ENCODE measurements around the gene GCK. TPM values are rescaled to one million over a fixed set of nuclear protein-coding genes. Genes with fewer than 3 reads are reported as not detected.

GCK gene
- total RNA-seq, 1 donor from 2014 or later: 5.9 TPM

DNA sequence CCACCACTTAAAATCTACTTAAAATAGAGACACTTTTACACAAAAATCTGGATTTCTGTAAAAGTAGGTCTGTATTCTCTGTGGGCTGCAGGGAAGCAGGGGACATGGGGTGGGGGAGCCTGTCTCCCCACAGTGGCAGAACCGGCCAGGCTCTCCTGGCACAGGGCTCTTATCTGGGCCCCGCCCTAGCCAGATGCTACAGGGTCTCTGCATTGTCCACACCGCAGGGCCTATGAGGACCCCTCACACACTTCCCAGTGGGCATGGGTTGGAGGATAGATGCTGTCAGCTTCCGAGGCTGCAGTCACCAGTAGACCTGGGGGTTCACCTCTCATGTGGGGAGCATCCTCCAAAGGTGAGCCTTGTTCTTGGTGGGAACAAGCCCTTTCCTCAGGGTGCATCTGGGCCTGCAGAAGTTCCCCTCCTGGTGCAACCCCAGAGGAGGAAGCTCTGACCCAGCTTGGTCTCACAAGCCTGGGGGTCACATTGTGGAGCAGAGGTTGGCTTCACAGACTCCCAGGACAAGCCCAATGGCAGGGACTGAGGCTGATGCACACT lies 32.7 kb downstream of the GCK start:
- Mint-ChIP-seq H3K27me3 (no peaks in the 10 kb centered on the region), H3K9me3 (ENCODE audit: low read depth) (no peaks in the 10 kb centered on the region), H3K4me3 (ENCODE audit: low read depth) (no peak overlapping the region), H3K36me3 (ENCODE audit: insufficient read depth) (no peaks in the 10 kb centered on the region), H3K27ac (no peak overlapping the region), H3K4me1 (ENCODE audit: low read depth) (peaks cover 1% of the 10 kb centered on the region)
- no peak for DNase-seq (ENCODE audit: low spot score, unreplicated experiment)
- TF ChIP-seq, protein P1, sequence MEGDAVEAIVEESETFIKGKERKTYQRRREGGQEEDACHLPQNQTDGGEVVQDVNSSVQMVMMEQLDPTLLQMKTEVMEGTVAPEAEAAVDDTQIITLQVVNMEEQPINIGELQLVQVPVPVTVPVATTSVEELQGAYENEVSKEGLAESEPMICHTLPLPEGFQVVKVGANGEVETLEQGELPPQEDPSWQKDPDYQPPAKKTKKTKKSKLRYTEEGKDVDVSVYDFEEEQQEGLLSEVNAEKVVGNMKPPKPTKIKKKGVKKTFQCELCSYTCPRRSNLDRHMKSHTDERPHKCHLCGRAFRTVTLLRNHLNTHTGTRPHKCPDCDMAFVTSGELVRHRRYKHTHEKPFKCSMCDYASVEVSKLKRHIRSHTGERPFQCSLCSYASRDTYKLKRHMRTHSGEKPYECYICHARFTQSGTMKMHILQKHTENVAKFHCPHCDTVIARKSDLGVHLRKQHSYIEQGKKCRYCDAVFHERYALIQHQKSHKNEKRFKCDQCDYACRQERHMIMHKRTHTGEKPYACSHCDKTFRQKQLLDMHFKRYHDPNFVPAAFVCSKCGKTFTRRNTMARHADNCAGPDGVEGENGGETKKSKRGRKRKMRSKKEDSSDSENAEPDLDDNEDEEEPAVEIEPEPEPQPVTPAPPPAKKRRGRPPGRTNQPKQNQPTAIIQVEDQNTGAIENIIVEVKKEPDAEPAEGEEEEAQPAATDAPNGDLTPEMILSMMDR (IDR thresholded peaks at IDR 0.05; ENCODE audit: unreplicated experiment): no peak

DNA sequence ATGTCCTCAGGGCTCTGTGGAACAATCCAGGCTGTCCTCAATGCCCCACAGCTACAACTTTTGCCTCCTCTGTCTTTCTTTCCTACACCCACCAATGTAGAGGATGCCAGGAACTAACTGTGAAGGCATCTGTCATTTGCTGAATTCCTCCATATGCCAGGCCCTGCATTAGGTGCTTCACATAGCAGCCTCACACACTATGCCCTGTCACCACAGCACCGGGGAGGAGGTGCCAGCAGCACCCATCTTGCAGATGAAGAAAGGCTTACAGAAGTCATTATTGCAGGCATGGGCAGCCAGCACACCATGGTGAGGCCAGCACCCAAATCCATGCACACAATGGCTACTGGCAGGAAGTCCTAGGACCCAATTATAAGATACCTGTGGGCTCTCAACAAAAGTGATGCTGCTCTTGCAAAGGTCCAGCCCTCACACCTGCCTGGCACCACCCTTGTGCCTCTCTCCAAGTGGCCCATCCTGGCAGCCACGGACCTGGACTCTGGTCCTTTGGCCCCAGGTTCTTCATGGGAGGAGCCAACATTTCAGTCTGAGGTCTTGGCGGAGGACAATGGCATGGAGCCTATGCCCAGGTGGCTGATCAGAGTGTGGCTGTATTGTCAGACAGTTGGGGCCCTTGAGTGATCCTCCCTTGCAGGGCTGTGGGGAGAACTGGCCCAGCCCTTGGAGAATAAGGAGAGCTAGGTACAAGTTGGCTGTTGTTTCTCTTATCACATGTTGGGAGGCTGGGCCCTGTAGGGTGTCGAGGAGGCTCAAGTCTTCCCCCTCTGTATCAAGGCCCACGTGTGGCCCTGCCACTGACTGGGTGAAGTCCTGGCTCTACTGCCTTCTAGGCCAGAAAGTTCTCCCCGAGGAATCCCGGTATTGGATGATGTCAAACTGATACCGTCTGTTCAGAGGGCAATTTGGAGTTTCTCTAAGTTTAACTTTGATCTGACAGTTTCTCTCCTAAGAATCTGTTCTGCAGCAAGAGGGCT lies 33.8 kb downstream of the GCK start:
- Mint-ChIP-seq H3K27ac (no peak overlapping the region), H3K4me1 (ENCODE audit: low read depth) (peaks cover 1% of the 10 kb centered on the region), H3K36me3 (ENCODE audit: insufficient read depth) (no peaks in the 10 kb centered on the region), H3K4me3 (ENCODE audit: low read depth) (no peak overlapping the region), H3K27me3 (no peaks in the 10 kb centered on the region), H3K9me3 (ENCODE audit: low read depth) (no peaks in the 10 kb centered on the region)
- DNase-seq (ENCODE audit: low spot score, unreplicated experiment): no peak
- TF ChIP-seq, protein P1 (IDR thresholded peaks at IDR 0.05; ENCODE audit: unreplicated experiment): no peak

DNA sequence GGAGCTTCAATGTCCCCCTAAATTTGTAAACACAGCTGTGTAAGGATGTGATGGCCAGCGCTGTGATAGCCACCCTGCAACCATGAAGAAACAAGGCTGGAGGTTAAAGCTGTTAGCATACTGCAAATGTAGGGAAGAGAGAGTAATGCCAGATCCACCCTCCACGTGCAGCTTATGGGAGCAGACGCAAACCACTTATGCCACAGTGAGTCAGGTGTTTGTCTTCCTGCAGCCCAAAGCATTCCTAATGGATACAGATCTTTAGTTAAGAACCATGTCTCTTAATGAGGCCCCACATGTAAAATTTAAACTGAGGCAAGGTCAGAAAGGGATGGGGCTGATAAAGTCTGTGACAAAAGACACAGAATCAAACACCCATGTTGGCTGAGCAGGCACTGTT lies 34.5 kb downstream of the GCK start:
- Mint-ChIP-seq H3K36me3 (ENCODE audit: insufficient read depth) (no peaks in the 10 kb centered on the region), H3K9me3 (ENCODE audit: low read depth) (no peaks in the 10 kb centered on the region), H3K4me3 (ENCODE audit: low read depth) (no peak overlapping the region), H3K27me3 (no peaks in the 10 kb centered on the region), H3K27ac (no peak overlapping the region), H3K4me1 (ENCODE audit: low read depth) (peaks cover 1% of the 10 kb centered on the region)
- TF ChIP-seq, protein P1 (IDR thresholded peaks at IDR 0.05; ENCODE audit: unreplicated experiment): no peak
- no peak for DNase-seq (ENCODE audit: low spot score, unreplicated experiment)

DNA sequence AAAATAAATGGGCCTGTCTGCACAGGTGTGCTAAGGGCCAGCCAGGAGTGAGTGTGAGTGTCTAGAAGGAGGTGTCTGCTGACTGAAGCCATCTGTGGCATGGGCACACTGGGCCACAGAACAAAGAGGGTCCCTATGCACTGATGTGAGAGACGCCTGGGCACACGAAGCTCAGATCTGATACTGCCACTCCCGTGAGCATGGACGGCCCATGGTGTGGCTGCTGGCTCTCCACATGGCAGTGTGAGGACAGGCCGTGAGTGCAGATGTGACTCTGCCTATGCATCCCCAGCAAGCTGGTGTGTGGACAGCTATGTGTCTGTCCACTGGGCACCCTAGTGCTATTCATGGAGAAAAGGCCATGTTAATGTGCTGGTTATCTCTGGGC lies 35.3 kb downstream of the GCK start:
- Mint-ChIP-seq H3K36me3 (ENCODE audit: insufficient read depth) (no peaks in the 10 kb centered on the region), H3K4me3 (ENCODE audit: low read depth) (no peak overlapping the region), H3K27ac (no peak overlapping the region), H3K4me1 (ENCODE audit: low read depth) (peaks cover 1% of the 10 kb centered on the region), H3K9me3 (ENCODE audit: low read depth) (no peaks in the 10 kb centered on the region), H3K27me3 (peaks cover under 1% of the 10 kb centered on the region)
- TF ChIP-seq, protein P1 (IDR thresholded peaks at IDR 0.05; ENCODE audit: unreplicated experiment): no peak
- DNase-seq (ENCODE audit: low spot score, unreplicated experiment): no peak

DNA sequence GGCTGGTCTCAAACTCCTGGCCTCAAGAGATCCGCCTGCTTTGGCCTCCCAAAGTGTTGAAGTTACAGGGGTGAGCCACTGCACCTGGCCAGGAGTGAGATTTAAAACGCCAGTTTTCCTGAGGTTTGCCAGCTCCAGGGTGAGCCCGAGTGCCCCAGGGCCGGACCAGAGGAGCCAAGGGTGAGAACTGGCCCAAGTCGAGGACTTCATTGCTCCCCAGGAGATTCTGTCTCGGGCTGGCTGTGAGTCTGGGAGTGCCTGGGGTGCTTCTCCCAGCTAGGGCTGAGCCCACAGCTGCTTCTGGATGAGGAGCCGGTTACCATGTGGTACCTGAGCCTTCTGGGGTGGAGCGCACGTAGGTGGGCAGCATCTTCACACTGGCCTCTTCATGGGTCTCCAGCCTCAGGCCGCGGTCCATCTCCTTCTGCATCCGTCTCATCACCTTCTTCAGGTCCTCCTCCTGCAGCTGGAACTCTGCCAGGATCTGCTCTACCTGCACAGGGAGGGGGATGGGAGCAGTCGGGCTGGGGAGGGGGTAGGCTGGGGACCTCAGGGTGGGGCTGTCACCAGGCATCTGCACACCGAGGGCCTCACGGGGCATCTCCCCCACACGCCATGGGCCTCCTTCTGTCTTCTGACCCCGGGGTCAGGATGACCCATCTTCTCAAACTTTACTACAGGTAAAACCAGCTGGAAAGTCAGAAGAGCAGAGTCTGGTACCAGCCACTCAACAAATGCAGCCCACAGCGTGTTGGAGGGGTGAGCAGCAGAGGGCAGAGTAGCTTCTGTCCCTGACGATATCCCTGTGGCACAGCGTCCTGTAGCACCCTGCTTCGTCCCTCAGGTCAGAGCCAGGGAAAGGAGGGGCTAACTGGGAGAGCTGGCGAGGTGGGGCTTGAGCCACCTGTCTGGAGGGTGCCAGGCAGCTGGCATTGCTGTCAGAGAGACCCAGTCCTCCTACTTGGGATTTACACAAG lies 36.0 kb downstream of the GCK start:
- Mint-ChIP-seq H3K9me3 (ENCODE audit: low read depth) (no peaks in the 10 kb centered on the region), H3K36me3 (ENCODE audit: insufficient read depth) (no peaks in the 10 kb centered on the region), H3K27ac (no peak overlapping the region), H3K4me3 (ENCODE audit: low read depth) (no peak overlapping the region), H3K27me3 (peaks cover 4% of the 10 kb centered on the region), H3K4me1 (ENCODE audit: low read depth) (peaks cover 1% of the 10 kb centered on the region)
- TF ChIP-seq, protein P1 (IDR thresholded peaks at IDR 0.05; ENCODE audit: unreplicated experiment): no peak
- DNase-seq (ENCODE audit: low spot score, unreplicated experiment): no peak

Measured in progenitor cell of endocrine pancreas (in vitro differentiated cells).